NCI-H1092 (cell line): ENCODE measurements around the gene XIRP1.
"Not testable (repeated sequence)": the region's sequence is repeated elsewhere in the genome, so short reads cannot be mapped to it uniquely, and the experiment has no call there.

Experiments
- DNase-seq: peaks from one replicate; lab custom pipeline; 2025; lab: John Stamatoyannopoulos, UW

XIRP1 gene

DNA sequence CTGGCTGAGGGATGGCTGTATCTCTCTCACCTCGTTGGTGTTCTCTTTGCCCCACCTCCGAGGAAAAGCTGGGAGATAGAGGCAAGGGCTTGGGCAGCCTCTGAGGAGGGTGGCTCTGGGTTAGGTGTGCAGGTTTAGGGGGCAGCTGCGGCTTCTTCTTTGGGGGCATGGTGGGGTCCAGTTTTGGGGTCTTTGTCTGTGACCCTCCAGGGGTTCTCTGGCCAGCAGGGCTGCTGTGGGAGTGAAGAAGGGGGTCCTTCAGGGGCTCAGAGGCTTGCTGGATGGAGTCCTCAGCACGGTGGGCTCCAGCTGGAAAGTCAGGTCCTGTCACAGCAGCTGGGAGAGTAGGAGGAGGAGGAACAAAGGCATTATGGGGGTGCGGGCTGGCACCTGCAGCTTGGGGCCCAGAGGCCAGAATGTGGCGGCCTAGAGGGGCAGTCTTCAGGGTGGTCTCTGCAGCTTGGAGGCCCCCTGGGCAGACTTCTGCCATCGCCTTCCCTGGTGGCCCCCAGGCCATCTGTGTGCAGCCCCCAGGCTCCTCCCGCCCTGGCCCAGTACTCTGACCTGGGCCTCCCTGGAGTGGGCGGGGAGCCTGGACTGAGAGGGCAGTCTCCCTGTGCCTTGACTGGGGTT is 7.0 kb downstream of the XIRP1 start:
- DNase-seq: no peak

GRCh38 chr3:39184968-39185285 is 7.5 kb downstream of the XIRP1 start:
- DNase-seq: no peak

GRCh38 chr3:39184081-39184967 is 8.1 kb downstream of the XIRP1 start:
- no peak for DNase-seq

DNA sequence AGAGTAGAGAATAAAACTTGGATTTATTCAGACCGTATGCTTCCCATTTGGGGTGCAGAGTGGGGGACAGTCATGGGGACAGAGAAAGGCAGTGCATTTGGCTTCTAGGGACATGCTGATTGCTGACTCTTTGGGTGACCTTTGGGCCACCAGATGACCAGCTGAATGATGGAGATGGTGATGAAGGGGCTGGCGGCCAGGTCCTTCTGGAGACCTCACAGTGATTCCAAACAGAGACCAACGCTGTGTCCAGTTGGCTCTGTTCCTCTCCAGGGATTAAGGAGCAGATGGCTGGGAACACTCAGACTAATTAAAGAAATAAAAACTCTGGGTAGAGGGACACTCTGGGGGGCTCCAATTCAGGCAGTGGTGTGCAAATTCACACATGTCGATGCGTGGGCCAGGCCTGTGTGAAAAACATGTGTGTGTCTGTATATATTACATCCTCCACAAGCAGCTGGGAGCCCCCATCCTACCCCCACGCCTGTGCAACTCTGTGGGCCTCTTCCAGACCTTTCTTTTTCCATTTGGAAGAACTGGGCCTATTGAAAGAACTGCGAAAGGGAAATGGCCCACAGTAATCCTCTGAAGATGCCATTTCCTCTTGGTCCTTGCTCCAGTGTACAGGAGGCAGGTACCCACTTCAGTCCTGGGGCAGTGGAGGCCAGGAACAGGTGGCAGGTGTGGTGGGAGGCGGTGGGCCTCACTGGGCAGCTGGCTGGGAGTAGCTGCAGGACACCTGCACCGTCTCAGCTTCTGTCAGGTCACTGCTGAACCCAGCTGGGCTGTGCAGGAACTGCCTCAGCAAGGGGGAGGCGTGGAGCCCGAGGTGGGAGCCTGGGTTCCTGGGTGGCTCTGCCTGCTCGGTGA is 8.9 kb downstream of the XIRP1 start:
- no peak for DNase-seq

DNA sequence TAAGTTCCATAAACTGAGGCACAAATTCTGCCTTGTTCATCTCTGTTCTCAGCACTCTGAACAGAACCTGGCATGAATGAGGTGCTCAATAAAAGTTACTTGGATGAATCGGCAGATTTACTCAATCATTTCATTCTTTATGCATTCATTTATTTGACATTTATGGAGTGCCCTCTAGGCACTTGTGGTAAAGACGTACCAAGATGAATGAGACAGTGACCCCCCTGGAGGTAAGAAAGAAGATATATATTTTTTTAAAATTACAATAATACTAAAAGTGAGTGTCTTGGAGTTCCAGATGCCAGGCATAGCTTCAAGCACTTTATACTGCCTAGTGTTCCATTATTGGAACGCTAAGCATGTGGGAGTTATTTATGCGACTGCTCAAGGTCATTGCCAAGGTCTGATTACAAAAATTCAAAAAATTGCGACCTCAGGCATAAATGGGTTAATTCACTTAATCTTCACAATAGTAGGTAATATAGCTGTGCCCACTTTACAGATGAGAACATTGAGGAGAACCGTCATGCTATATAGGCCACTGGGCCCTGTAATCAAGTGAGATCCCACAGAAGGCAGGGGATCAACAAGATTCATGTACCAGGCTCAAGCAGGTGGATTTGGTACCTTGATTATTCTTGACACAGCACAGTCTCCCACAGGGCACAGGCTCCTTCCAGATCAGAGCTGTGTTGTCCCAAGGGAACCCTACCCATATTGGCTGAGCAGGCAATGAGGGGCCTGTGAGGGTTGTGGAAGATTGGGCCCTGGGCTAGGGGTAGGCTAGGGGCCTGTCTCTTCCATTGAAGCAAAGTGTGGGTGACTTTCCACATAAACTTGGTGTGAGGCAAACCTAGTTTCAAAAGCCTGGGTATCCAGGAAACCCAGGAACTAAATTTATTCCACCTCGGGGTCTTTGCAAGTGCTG is 10.7 kb downstream of the XIRP1 start:
- DNase-seq: no peak

DNA sequence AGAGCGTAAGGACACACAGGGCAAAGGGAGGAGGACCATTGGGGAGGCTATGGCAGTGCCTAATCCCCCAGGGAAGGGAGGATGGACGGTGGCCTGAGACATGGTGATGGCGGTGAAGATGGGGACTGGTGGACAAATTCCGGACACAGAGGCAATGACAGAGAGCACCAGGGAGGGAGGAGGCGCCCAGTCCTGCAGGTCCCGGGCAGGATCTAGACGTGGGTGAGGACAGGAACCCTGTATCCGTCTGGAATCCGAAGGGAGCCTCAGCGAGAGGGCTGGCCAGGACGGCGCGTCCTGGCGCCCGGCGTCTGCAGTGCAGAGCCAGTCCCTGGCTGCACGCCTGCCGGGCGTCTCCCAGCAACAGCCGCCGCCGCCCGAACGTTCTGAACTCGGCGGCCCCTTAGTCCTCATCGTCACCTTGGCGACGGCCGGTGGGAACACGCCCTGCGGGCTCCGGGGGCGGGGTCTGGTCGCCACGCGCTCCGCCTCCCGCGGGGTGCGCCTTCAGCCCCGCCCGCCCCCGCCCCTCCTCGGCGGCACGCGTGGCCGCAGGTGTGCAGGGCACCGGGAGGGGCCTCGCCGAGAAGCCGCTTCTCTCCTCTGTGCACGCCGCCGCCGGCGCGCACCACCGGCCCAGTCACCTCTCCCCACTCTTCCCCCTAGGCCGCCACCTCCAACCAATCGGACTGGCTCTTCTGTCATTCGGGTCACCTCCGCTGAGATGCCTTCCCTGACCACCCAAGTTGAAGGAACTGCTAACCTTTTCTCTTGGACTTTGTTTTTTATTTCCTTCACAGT is 11.6 kb downstream of the XIRP1 start:
- peak; percentile 75 for DNase-seq

- no peak for DNase-seq
Measured at GRCh38 chr3:39180183-39180545, 12.2 kb downstream of the XIRP1 start.

GRCh38 chr3:39178553-39178952 is 13.8 kb downstream of the XIRP1 start:
- no peak for DNase-seq

GRCh38 chr3:39177708-39178332 is 14.6 kb downstream of the XIRP1 start:
- no peak for DNase-seq

GRCh38 chr3:39176025-39176714 is 16.2 kb downstream of the XIRP1 start:
- no peak for DNase-seq

- no peak for DNase-seq
Measured at GRCh38 chr3:39173318-39174125, 18.9 kb downstream of the XIRP1 start.

GRCh38 chr3:39171860-39172259 is 20.5 kb downstream of the XIRP1 start:
- DNase-seq: no peak

DNA sequence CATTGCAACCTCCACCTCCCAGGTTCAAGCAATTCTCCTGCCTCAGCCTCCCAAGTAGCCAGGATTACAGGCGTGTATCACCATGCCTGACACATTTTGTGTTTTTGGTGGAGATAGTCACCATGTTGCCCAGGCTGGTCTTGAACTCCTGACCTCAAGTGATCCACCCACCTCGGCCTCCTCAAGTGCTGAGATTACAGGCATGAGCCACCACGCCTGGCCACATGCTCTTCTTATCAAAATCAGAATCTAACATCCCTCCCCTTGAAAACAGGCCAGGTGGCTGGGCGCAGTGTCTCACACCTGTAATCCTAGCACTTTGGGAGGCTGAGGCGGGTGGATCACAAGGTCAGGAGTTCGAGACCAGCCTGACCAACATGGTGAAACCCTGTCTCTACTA is 21.5 kb downstream of the XIRP1 start:
- DNase-seq: not testable (repeated sequence)

- DNase-seq: no peak
Measured at GRCh38 chr3:39170461-39170860, 21.9 kb downstream of the XIRP1 start.

GRCh38 chr3:39169712-39170111 is 22.7 kb downstream of the XIRP1 start:
- no peak for DNase-seq

DNA sequence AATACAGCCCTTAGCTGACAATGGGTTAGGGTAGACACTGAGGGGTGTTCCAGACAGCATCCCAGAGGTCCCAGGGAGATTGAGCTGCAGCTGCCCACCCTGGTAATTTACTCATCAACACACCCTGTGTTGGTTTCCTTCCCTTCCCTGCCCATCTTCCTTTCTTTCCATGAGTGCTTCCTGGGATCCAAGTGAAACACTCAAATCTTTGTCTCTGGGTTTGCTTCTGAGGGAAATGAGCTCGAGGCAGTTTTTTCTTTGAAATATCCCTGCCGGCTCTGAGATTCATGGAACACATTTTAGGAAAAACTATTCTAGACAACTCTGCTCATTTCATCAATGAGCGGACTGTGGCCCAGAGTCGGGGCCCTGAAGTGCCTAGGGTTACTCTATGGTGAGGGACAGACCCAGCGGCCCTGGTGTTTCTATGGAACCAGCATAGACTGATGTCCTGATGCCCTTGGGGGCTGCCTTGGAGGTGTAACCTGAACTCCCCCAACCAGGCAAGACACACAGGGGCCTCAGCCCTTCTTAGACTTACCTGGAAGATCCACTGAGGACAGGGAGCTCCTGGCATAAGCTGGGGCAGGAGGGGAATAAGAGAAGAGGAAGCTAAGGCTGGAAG is 24.1 kb downstream of the XIRP1 start:
- DNase-seq: no peak

DNA sequence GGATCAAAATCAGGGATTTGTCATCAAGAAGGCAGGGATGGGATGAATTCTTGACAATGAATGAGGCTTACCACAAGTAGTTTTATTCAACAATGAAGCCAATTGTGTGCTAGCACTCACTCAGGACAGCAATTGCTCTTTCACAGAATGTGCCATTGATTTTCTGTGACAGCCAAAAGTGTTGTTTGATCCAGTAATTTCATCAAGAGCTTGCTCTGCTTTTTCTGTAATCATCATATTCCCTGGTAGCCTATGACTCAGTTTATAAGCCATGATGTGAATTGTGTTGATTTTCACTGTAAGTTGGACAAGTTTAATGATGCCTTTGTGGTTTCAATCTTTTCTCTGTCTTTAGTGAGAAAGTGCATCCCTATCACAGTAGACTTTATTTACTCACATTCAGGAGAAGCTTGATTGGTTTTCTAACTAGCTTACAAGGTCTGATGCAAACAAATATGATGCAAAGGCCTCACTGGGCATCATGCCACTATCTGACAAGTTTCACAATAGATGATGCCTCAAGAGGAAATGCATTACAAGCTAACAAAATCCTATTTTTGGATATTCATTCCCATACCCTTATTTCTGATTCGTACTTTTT is 25.4 kb downstream of the XIRP1 start:
- no peak for DNase-seq

DNA sequence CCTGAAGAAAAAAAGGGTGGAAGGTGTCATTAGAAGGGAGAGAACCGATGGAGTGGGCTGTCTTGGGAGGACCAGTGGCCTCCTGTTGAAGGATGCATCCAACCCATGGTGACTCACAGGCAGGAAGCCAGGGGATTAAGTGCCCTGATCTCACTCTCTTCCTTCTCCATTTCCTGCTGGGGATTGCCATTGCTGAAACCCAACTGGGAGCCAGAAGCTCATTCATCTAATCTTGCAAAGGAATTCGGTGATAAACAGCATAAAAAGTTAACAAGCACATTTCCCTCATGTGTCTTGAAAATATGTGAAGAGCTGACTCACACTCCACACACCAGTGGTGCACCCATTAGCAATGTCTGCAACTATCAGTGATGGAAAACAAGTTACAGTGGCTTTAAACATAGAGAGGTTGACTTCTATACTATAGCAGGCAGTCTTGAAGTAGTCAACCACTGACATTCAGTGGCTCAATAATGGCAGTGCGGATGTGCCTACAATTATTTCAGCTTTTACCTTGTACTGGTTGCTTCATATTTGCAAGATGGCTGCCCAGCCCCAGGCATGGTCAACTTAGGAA is 26.2 kb downstream of the XIRP1 start:
- DNase-seq: no peak
